HG03280 (cell line): ENCODE data around the gene ZBED1.
"Not testable (repeated sequence)": the region's sequence is repeated elsewhere in the genome, so short reads cannot be mapped to it uniquely, and the experiment has no call there.

ENCODE experiments used
- ATAC-seq: cut with Tn5 transposase; IDR thresholded peaks from one replicate; pipeline ENCODE4 v1.9.1; 2021; ENCODE audit warnings: mild to moderate bottlenecking, moderate library complexity; ENCODE audit not compliant: unreplicated experiment

Gene ZBED1

GRCh38 chrX:2500803-2501558 is at the start of gene ZBED1, which contains the start of gene DHRSX:
ZBED1 (minus strand) TSS chrX:2500976; CDS start chrX:2490719, 10,257 bp downstream.
DHRSX (minus strand) TSS chrX:2500976; CDS start chrX:2500925, 51 bp downstream.
- ATAC-seq: peak; percentile 71

DNA sequence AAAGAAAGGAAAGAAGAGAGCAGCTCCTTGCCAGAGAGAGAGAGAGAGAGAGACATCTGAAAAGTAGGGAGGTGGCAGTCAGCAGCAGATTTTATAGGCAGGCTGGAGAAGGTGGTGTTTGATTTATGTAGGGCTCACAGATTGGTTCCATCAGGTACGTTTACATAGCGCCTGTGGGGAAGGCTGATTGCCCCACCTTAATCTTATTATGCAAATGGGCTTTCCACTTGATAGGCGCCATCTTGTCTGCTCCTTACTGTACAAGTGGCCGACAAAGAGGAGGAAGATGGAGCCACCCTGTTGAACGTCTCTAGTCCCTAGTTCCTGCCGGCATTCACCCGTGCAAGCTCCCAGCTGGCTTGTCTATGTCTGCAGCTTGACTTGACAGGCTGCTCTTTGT is 49.1 kb upstream of the ZBED1 start:
- ATAC-seq: no peak

- no peak for ATAC-seq
Measured at GRCh38 chrX:2548711-2549423, 48.1 kb upstream of the ZBED1 start.

DNA sequence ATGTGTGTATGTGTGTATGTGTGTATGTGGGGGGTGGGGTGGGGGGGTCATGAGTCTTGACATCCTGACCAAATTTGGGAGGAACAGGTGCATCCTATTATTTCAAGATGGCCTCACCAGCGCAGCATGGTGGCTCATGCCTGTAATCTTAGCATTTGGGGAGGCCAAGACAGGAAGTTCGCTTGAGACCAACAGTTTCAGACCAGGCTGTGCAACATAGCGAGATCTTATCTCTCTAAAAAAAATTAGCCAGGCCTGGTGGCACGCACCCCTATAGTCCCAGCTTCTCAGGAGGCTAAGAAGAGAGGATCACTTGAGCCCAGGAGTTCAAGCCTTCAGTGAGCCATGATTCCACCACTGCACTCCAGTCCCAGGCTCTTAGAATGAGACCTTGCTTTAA is 47.0 kb upstream of the ZBED1 start:
- ATAC-seq: no peak

DNA sequence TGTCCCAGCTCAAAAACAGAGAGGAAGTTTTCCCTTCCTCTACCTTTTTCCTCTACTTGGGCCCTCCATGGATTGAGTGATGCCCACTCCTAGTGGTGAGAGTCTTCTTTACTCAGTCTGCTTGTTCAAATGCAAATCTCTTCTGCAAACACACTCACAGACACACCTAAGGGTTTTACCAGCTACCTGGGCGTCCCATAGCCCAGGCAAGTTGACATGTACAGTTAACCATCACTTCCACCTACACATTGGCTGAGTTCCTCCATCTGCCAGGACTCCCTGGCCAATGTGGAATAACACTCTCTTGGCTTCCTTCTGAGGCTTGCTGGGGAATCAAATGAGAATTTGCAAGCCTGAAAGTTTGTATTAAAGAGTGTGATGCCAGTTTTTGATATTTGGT is 45.7 kb upstream of the ZBED1 start:
- no peak for ATAC-seq

DNA sequence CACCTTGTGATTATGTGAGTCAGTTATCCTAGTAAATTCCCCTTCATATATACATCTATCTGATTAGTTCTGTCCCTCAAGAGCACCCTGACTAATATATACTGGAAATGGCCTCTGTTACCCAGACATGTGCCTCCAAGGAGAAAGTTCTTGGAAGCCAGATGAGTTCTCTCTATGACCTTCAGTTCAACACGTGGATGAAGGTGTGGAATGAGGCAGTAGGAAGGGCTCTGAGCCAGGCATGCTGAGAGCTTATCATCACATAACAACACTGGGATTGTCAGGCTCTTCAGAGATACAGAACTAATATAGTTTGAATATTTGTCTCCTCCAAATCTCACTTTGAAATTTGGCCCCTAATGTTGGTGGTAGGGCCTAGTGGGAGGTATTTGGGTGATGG is 44.4 kb upstream of the ZBED1 start:
- ATAC-seq: no peak

DNA sequence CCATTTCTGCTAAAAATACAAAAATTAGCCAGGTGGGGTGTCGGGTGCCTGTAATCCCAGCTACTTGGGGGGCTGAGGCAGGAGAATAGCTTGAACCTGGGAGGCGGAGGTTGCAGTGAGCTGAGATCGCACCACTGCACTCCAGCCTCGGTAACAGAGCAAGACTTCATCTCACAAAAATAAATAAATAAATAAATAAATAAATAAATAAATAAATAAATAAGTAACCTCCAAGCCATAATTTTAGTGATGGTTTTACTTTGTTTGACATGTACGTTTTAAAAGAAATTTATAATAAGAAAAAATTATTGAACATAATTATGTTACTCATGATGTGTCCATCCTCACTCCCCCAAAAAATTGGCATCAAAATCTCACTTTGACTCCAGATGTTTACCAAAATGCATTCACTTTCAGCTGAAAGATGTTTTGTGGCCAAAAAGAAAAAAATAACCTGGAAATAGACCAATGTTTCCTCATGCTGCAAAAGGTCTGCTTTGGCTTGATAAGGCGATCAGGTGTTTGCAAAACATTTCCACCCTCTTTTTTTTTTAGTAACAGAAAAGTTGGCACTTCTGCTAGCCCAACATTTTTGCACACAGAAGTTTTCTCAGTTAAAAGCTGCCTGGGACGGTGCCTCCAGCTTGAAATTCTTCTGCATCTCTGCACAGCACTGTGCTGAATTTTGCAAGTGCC is 42.2 kb upstream of the ZBED1 start:
- ATAC-seq: no peak

GRCh38 chrX:2541603-2542002 is 40.8 kb upstream of the ZBED1 start:
- no peak for ATAC-seq

DNA sequence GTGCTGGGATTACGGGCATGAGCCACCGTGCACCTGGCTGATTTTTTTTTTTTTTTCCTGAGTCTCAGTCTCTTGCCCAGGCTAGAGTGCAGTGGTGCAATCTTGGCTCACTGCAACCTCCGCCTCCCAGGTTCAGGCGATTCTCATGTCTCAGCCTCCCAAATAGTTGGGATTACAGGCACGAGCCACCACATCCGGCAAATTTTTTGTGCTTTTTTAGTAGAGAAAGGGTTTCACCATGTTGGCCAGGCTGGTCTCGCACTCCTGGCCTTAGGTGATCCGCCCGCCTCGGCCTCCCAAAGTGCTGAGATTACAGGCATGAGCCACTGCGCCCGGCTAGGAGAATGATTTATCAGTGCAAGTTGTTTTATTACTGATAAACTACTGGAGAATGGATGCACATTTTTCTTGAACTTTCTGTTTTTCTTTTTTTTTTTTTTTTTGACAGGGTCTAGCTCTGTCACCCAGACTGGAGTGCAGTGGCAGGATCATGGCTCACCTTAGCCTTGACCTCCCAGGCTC is 39.7 kb upstream of the ZBED1 start:
- no peak for ATAC-seq

DNA sequence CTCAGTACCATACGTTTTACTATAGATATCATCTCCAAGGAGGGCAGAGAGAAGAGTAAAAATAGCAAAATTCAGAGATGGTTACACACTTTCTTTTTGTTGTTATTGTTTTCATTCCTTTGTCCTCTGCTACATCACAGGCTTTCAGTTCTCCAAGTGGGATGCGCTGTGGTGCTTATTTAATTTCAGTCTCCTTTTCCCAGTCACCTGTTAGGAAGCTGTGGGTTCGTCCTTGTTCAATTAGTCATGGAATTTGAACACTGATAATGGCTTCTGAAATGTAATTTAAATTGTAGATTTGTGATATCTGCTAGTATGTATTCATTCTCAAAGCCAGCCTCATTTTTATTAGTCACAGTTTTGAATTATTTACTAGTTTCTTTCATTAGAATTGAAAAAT is 38.8 kb upstream of the ZBED1 start:
- ATAC-seq: no peak

DNA sequence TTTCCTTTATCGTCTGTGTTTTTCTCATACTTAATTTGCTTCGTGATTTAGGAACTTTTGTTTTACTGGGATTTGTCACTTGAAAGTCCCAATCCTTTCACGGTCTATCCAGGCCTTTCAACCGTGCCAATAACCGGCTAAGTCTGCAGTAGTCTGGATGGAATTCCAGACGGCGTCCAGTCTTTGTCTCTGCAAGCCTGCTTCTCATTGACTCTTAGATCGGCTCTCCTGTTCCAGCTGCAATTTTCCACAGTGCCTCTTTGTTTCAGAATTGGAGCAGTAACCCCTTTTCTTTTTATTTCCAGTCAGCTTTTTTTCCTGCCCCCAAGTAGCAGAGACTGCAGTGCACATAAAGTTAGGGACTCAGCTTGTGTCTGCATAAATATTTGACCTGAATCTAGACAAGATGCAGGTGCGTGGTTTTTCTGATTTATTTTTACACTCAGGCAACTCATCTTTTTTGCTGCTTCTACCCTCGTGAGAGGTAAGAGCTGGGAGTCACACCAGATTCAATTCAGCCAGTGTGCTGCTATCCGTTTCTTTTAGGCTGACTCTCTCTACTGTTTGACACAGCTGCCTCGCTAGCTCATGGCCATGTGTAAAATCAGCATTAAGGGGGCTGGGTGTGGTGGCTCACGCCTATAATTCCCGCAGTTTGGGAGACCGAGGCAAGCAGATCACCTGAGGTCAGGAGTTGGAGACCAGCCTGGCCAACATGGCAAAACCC is 37.4 kb upstream of the ZBED1 start:
- ATAC-seq: no peak

GRCh38 chrX:2536974-2537373 is 36.2 kb upstream of the ZBED1 start:
- no peak for ATAC-seq

GRCh38 chrX:2536141-2536540 is 35.4 kb upstream of the ZBED1 start:
- no peak for ATAC-seq

DNA sequence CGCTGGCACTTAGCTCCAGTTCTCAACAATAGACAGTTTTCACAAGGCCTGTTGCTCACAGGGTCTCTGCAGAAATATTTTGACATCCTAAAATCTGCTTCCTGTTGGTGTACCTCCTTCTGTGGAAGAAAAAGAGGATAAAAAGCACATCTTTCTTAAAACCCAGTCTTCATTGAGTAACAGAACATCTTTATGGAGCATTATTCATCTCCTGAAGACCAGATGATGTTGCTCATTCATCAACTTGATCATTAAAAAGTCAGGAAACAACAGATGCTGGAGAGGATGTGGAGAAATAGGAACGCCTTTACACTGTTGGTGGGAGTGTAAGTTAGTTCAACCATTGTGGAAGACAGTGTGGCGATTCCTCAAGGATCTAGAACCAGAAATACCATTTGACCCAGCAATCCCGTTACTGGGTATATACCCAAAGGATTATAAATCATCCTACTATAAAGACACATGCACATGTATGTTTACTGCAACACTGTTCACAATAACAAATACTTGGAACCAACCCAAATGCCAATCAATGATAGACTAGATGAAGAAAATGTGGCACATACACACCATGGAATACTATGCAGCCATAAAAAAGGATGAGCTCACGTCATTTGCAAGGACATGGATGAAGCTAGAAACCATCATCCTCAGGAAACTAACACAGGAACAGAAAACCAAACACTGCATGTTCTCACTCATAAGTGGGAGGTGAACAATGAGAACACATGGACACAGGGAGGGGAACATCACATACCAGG is 33.7 kb upstream of the ZBED1 start:
- ATAC-seq: not testable (repeated sequence)

DNA sequence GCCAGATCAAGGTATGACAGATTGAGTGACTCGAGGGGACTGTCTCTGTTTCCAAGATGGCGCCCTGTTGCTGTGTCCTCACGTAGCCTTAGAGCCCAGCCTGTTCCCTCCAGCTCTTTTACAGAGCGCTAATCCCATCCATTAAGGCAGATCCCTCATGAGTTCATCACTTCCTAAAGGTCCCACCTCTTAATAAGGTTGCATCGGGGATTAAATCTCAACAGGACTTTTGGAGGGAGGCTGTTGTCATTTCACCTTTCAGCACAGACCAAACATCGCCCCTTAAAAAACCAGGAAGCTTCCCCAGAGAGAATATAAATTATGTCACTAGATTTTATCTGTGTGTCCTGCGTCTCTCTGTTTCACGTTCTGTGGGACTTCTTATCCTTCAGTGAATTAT is 32.6 kb upstream of the ZBED1 start:
- no peak for ATAC-seq

- no peak for ATAC-seq
Measured at GRCh38 chrX:2526390-2526789, 25.6 kb upstream of the ZBED1 start.

- no peak for ATAC-seq
Measured at GRCh38 chrX:2523911-2524310, 23.1 kb upstream of the ZBED1 start.

DNA sequence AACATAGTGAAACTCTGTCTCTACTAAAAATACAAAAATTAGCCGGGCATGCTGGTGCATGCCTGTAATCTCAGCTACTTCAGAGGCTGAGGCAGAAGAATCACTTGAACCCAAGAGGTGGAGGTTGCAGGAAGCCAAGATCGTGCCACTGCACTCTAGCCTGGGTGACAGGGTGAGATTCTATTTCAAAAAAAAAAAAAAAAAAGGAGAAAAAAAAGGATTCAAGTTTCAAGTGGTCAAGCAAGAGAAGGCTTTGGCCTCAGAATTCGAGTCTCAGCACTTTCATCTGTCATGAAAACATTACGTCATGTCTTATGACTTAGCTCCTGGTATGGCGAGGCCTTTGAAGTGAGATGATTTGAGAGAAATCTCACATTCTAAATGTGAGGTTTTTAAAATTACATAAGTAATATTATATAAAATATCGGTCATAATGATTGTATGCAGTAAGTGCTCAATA is 21.2 kb upstream of the ZBED1 start:
- peak; percentile 44 for ATAC-seq

GRCh38 chrX:2521092-2521926 is 20.5 kb upstream of the ZBED1 start:
- peak; percentile 72 for ATAC-seq
